HepG2 (cell line): ENCODE measurements around the gene PDPR. TPM values are rescaled to one million over a fixed set of nuclear protein-coding genes. Genes with fewer than 3 reads are reported as not detected.

ENCODE experiments used
- BCL6 ChIP-seq: IDR thresholded peaks from 2 replicates; pipeline ENCODE4 v1.6.1; 2016; ENCODE audit warnings: missing genetic modification reagents, missing compliant biosample characterization
- IRX3 ChIP-seq: sonication (generic); formaldehyde crosslinking; IDR thresholded peaks from 2 replicates; pipeline ENCODE4 v1.8.1; 2023; ENCODE audit warnings: mild to moderate bottlenecking, low read depth, missing genetic modification reagents, borderline replicate concordance
- KDM5A ChIP-seq: fragments of 200-600 bp; sonication (generic); IDR thresholded peaks from 2 replicates; pipeline ENCODE4 v1.7.0; 2018; ENCODE audit warnings: antibody characterized with exemption, mild to moderate bottlenecking, low read length, borderline replicate concordance
- NFIB ChIP-seq: sonication (generic); formaldehyde crosslinking; IDR thresholded peaks from 2 replicates; pipeline ENCODE4 v1.9.0; 2021; ENCODE audit warnings: missing genetic modification reagents, mild to moderate bottlenecking, borderline replicate concordance
- PHB2 ChIP-seq: fragments of 450-650 bp; IDR thresholded peaks from 2 replicates; pipeline ENCODE4 v1.6.1; 2018; ENCODE audit not compliant: partially characterized antibody
- TARDBP ChIP-seq: sonication (generic); formaldehyde crosslinking; IDR thresholded peaks from 2 replicates; pipeline ENCODE4 v1.8.0; 2022; ENCODE audit warnings: mild to moderate bottlenecking, missing genetic modification reagents
- TEAD2 ChIP-seq: sonication (generic); formaldehyde crosslinking; IDR thresholded peaks from 2 replicates; pipeline ENCODE4 v1.9.0; 2021; ENCODE audit warnings: missing genetic modification reagents
- XBP1 ChIP-seq: sonication (generic); formaldehyde crosslinking; IDR thresholded peaks from 2 replicates; pipeline ENCODE4 v1.5.0; 2020; ENCODE audit warnings: missing genetic modification reagents
- YEATS4 ChIP-seq: sonication (generic); formaldehyde crosslinking; IDR thresholded peaks from 2 replicates; pipeline ENCODE4 v1.4.0; 2020; ENCODE audit warnings: missing genetic modification reagents, borderline replicate concordance
- ZFP36L2 ChIP-seq: sonication (generic); formaldehyde crosslinking; IDR thresholded peaks from 2 replicates; pipeline ENCODE4 v1.4.0; 2020; ENCODE audit warnings: missing genetic modification reagents
- ZFX ChIP-seq: sonication (generic); formaldehyde crosslinking; IDR thresholded peaks from 2 replicates; pipeline ENCODE4 v1.4.0; 2020; ENCODE audit warnings: mild to moderate bottlenecking, low read depth, missing genetic modification reagents, moderate library complexity
- ZFY ChIP-seq: sonication (generic); formaldehyde crosslinking; IDR thresholded peaks from 2 replicates; pipeline ENCODE4 v1.4.0; 2020; ENCODE audit warnings: missing genetic modification reagents
- ZNF264 ChIP-seq: sonication (generic); formaldehyde crosslinking; IDR thresholded peaks from 2 replicates; pipeline ENCODE4 v1.4.0; 2020; ENCODE audit warnings: missing genetic modification reagents
- ZNF296 ChIP-seq: sonication (generic); formaldehyde crosslinking; conservative IDR thresholded peaks from 2 replicates; pipeline ENCODE4 v1.5.0; 2020; ENCODE audit warnings: mild to moderate bottlenecking, missing genetic modification reagents
- ZNF354B ChIP-seq: sonication (generic); formaldehyde crosslinking; IDR thresholded peaks from 2 replicates; pipeline ENCODE4 v1.8.0; 2022; ENCODE audit warnings: mild to moderate bottlenecking, missing genetic modification reagents
- ZNF652 ChIP-seq: IDR thresholded peaks from 2 replicates; pipeline ENCODE4 v1.6.1; 2016; ENCODE audit warnings: low read depth, borderline replicate concordance
- ZNF678 ChIP-seq: sonication (generic); formaldehyde crosslinking; IDR thresholded peaks from 2 replicates; pipeline ENCODE4 v1.4.0; 2020; ENCODE audit warnings: mild to moderate bottlenecking, missing genetic modification reagents
- polyA plus RNA-seq, 8 experiments: library from polyadenylated mRNA; depleted of rRNA in 3 of 8; stranded (reverse) in 7 of 8; unstranded in 1 of 8; fragments of >200 nt; fragmentation: Illumina TruSeq in 4 of 8; extraction: Trizol in 4 of 8; gene quantifications; 2 replicates each; pipeline versions ENCODE4 v1.2.1 to v1.2.3, GENCODE V29; 2011 to 2016; ENCODE audit warnings: low read depth in 4 of 8, missing spikeins in 1 of 8, mixed read lengths in 1 of 8; ENCODE audit not compliant: insufficient read depth in 1 of 8
- total RNA-seq, 5 experiments: library from RNA; depleted of rRNA; stranded (reverse); fragments of >200 nt; fragmentation: Illumina TruSeq; extraction: Trizol; gene quantifications; 2 replicates each; pipeline ENCODE4 v1.2.3, GENCODE V29; 2016; ENCODE audit warnings: low read depth in 1 of 5
- TF ChIP-seq, protein P1 (sequence below): IDR thresholded peaks from 2 replicates; pipeline ENCODE4 v1.6.1; 2016; ENCODE audit warnings: mild to moderate bottlenecking, missing biosample characterization, missing genetic modification reagents
- TF ChIP-seq, protein P2 (sequence below): sonication (generic); formaldehyde crosslinking; IDR thresholded peaks from 2 replicates; pipeline ENCODE4 v1.4.0; 2020; ENCODE audit warnings: missing genetic modification reagents, borderline replicate concordance
- TF ChIP-seq, protein P3 (sequence below): sonication (generic); IDR thresholded peaks from 2 replicates; pipeline ENCODE4 v1.6.1; 2016; ENCODE audit warnings: low read depth, borderline replicate concordance
- TF ChIP-seq, protein P4 (sequence below): sonication (generic); formaldehyde crosslinking; conservative IDR thresholded peaks from 2 replicates; pipeline ENCODE4 v1.8.0; 2022; ENCODE audit warnings: missing genetic modification reagents
- TF ChIP-seq, protein P5 (sequence below): IDR thresholded peaks from 2 replicates; pipeline ENCODE4 v1.6.1; 2018; ENCODE audit warnings: missing genetic modification reagents

Gene PDPR
- total and polyA plus RNA-seq, 2 of the 13 experiments (the other 11 are each of a cell fraction or from before 2014, with no cell fraction given) = 19.5 to 29.9 TPM

DNA sequence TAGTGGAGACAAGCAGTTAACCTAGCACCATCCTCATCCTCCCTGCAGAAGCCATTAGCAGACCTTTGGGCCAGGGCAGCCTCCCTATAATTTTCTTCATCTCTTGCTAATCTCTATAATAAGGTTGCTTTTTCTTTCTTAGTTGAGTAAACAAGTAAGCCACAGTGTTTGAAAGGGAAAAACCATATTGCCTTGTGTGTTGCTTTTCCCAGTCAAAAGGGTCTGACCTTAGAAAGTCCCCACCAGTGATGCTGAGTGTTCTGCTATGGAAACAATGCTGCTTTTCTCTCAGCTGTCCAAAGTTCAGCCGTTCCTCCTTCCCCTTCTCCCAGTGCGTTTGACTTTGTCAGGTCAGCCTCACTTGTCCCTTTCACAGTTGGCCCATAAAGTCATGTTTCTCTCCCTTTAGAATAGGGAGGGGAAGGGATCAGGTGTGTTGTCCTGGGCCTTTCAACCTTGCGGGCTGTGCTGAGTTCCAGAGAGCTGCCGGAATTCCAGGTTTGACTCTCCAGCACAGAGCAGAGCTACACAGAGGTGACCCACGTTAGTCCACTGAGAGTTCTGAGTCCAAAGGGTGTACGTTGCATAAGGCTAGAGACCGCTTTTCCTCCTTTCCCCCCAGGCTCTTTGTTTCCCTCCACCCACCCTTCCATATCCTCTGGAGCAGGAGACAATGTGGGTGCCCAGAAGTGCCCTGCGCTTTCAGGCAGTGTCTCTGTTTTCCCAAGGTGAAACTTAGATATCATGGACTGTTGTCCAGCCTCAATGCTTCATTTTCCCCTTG lies 43.5 kb downstream of the PDPR start (continued):
- TF ChIP-seq YEATS4 (CRISPR knock-in tag) (peak; percentile 92), ZNF678 (CRISPR knock-in tag) (no peak), TARDBP (CRISPR knock-in tag) (peak; percentile 96), BCL6 (CRISPR knock-in tag) (no peak; the same call in none of the 2 replicates), NFIB (CRISPR knock-in tag) (no peak), XBP1 (CRISPR knock-in tag) (no peak), ZNF296 (CRISPR knock-in tag) (no peak), KDM5A (peak; percentile 32; the same call in 1 of the 2 replicates), ZNF354B (CRISPR knock-in tag) (0 out of 2 replicates have a peak, but pooled peaks have one; percentile 37), TEAD2 (CRISPR knock-in tag) (no peak), IRX3 (no peak), PHB2 (no peak), ZFY (CRISPR knock-in tag) (peak; percentile 61), ZNF652 (peak; percentile 72), ZFP36L2 (CRISPR knock-in tag) (no peak), ZFX (peak; percentile 44; the same call in 1 of the 2 replicates), ZNF264 (CRISPR knock-in tag) (peak; percentile 80; the same call in 1 of the 2 replicates)
- TF ChIP-seq, protein P1, sequence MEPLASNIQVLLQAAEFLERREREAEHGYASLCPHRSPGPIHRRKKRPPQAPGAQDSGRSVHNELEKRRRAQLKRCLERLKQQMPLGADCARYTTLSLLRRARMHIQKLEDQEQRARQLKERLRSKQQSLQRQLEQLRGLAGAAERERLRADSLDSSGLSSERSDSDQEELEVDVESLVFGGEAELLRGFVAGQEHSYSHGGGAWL = no peak
- TF ChIP-seq, protein P2, sequence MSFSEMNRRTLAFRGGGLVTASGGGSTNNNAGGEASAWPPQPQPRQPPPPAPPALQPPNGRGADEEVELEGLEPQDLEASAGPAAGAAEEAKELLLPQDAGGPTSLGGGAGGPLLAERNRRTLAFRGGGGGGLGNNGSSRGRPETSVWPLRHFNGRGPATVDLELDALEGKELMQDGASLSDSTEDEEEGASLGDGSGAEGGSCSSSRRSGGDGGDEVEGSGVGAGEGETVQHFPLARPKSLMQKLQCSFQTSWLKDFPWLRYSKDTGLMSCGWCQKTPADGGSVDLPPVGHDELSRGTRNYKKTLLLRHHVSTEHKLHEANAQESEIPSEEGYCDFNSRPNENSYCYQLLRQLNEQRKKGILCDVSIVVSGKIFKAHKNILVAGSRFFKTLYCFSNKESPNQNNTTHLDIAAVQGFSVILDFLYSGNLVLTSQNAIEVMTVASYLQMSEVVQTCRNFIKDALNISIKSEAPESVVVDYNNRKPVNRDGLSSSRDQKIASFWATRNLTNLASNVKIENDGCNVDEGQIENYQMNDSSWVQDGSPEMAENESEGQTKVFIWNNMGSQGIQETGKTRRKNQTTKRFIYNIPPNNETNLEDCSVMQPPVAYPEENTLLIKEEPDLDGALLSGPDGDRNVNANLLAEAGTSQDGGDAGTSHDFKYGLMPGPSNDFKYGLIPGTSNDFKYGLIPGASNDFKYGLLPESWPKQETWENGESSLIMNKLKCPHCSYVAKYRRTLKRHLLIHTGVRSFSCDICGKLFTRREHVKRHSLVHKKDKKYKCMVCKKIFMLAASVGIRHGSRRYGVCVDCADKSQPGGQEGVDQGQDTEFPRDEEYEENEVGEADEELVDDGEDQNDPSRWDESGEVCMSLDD (CRISPR knock-in tag) = no peak
- TF ChIP-seq, protein P3, sequence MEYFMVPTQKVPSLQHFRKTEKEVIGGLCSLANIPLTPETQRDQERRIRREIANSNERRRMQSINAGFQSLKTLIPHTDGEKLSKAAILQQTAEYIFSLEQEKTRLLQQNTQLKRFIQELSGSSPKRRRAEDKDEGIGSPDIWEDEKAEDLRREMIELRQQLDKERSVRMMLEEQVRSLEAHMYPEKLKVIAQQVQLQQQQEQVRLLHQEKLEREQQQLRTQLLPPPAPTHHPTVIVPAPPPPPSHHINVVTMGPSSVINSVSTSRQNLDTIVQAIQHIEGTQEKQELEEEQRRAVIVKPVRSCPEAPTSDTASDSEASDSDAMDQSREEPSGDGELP = peak; percentile 76; the same call in 1 of the 2 replicates
- TF ChIP-seq, protein P4, sequence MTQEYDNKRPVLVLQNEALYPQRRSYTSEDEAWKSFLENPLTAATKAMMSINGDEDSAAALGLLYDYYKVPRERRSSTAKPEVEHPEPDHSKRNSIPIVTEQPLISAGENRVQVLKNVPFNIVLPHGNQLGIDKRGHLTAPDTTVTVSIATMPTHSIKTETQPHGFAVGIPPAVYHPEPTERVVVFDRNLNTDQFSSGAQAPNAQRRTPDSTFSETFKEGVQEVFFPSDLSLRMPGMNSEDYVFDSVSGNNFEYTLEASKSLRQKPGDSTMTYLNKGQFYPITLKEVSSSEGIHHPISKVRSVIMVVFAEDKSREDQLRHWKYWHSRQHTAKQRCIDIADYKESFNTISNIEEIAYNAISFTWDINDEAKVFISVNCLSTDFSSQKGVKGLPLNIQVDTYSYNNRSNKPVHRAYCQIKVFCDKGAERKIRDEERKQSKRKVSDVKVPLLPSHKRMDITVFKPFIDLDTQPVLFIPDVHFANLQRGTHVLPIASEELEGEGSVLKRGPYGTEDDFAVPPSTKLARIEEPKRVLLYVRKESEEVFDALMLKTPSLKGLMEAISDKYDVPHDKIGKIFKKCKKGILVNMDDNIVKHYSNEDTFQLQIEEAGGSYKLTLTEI (CRISPR knock-in tag) = no peak
- TF ChIP-seq, protein P5, sequence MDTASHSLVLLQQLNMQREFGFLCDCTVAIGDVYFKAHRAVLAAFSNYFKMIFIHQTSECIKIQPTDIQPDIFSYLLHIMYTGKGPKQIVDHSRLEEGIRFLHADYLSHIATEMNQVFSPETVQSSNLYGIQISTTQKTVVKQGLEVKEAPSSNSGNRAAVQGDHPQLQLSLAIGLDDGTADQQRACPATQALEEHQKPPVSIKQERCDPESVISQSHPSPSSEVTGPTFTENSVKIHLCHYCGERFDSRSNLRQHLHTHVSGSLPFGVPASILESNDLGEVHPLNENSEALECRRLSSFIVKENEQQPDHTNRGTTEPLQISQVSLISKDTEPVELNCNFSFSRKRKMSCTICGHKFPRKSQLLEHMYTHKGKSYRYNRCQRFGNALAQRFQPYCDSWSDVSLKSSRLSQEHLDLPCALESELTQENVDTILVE = no peak
